Measurements from ENCODE around the gene PRMT7.

PRMT7 gene

GRCh38 chr16:68369697-68370580 lies 59.1 kb downstream of the PRMT7 start:
- no peak overlapping the region for H3K4me3 ChIP-seq (ENCODE audit: low read depth, low read length)
- TF ChIP-seq, protein P1, sequence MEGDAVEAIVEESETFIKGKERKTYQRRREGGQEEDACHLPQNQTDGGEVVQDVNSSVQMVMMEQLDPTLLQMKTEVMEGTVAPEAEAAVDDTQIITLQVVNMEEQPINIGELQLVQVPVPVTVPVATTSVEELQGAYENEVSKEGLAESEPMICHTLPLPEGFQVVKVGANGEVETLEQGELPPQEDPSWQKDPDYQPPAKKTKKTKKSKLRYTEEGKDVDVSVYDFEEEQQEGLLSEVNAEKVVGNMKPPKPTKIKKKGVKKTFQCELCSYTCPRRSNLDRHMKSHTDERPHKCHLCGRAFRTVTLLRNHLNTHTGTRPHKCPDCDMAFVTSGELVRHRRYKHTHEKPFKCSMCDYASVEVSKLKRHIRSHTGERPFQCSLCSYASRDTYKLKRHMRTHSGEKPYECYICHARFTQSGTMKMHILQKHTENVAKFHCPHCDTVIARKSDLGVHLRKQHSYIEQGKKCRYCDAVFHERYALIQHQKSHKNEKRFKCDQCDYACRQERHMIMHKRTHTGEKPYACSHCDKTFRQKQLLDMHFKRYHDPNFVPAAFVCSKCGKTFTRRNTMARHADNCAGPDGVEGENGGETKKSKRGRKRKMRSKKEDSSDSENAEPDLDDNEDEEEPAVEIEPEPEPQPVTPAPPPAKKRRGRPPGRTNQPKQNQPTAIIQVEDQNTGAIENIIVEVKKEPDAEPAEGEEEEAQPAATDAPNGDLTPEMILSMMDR (IDR thresholded peaks at IDR 0.05; ENCODE audit: insufficient read depth, low read depth, low read length, missing control alignments) = no peak
- DNase-seq (ENCODE audit: low read depth) = peak; percentile 84

DNA sequence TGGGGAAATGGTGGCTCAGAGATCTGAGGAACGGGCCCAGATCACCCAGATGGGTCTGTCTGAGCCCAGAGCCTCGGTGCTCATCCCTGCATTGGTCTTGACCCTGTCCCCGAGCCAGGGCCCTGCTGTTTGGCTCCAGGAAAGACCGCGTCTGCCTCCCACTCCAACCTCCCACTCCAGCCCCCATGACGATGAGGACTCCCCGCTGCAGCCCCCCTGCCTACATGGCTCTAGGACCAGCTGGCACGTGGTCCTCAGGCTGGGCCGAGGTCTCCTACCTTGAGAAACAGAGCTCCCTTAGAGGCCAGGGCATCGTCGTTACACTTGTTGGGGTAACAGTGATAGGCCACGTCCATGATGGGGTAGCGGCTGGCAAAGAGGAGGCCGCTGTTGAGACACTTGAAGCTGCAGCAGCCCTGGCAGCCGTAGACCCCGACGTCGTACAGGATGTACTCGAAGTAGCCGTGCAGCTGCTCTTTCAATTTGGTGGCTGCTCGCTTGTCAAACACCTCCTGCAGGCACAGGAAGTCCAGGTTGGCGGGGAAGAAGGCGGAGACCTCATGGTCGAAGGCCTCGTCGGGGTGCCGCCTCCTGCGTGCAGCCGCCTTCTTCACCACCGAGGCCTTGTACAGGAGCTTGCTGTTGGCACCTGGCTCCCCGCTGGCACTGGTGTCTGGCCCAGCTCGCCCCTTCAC lies 59.9 kb downstream of the PRMT7 start:
- DNase-seq (ENCODE audit: low read depth) = no peak
- TF ChIP-seq, protein P1 (IDR thresholded peaks at IDR 0.05; ENCODE audit: insufficient read depth, low read depth, low read length, missing control alignments) = no peak
- H3K4me3 ChIP-seq (ENCODE audit: low read depth, low read length) = no peak overlapping the region

DNA sequence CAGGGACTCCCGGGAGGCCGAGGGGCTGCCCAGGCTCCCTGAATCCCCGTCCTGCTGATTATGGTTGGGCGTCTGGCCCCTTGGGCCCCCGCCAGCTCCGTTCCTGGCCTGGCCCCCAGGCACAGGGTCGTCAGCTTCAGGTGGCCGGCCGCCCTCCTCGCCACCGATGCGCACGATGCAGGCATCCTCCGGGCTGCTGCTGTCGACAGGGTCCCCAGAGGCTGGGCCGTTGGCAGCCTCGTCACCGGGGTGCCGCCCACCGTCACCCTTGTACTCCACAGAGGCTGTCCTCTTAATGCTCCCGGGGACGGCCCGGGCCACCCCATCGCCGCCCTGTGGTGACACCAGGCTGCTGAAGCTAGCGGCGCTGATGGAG lies 60.4 kb downstream of the PRMT7 start:
- H3K4me3 ChIP-seq (ENCODE audit: low read depth, low read length) = no peak overlapping the region
- TF ChIP-seq, protein P1 (IDR thresholded peaks at IDR 0.05; ENCODE audit: insufficient read depth, low read depth, low read length, missing control alignments) = no peak

DNA sequence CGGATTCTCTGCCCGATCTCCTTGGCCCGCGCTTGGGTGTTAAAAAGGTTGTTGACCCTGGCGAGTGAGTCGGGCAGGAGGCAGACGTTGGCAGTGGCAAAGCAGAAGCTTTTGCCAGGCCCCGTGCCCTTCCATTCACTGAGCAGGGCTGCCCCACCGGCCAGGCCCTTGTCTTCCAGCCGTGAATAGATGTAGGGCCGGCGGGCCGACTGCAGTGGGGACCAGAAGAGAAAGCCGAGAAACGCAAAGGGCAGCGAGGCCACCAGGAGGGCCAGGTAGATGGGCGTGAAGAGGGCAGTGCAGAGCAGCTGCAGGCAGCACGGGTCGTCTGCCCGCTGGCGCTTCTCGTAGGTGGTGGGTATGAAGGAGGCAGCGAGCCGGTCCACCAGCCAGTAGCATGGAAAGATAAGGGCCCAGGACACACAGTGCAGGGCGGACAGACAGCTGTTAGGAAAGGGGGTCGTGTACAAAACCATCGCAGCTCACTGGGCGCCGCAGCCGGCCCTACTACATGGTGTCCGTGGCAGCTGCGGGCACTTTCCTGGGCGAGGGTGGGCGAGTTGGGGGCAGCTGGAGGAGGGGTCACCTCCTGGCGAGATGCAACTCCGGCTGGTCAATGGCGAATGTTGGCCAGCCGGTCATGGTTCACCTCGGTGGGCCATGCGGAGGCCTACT lies 61.0 kb downstream of the PRMT7 start:
- DNase-seq (ENCODE audit: low read depth) = no peak
- TF ChIP-seq, protein P1 (IDR thresholded peaks at IDR 0.05; ENCODE audit: insufficient read depth, low read depth, low read length, missing control alignments) = no peak
- no peak overlapping the region for H3K4me3 ChIP-seq (ENCODE audit: low read depth, low read length)

More for the DNA sequence above, 60.4 kb downstream of the PRMT7 start:
- no peak for DNase-seq (ENCODE audit: low read depth)

GRCh38 chr16:68372381-68372720 lies 61.5 kb downstream of the PRMT7 start:
- DNase-seq (ENCODE audit: low read depth) = no peak
- TF ChIP-seq, protein P1 (IDR thresholded peaks at IDR 0.05; ENCODE audit: insufficient read depth, low read depth, low read length, missing control alignments) = no peak
- H3K4me3 ChIP-seq (ENCODE audit: low read depth, low read length) = no peak overlapping the region

GRCh38 chr16:68372806-68373205 lies 62.0 kb downstream of the PRMT7 start:
- DNase-seq (ENCODE audit: low read depth) = no peak
- TF ChIP-seq, protein P1 (IDR thresholded peaks at IDR 0.05; ENCODE audit: insufficient read depth, low read depth, low read length, missing control alignments) = no peak
- H3K4me3 ChIP-seq (ENCODE audit: low read depth, low read length) = no peak overlapping the region

All from GM12865 (cell line).